ENCODE measurements around the gene KHNYN.

Gene KHNYN

GRCh38 chr14:24426912-24427536 lies 2.7 kb upstream of the KHNYN start:
- no peak for DNase-seq (ENCODE audit: low spot score)

GRCh38 chr14:24427537-24428508 lies 1.9 kb upstream of the KHNYN start:
- no peak for TF ChIP-seq CTCF (IDR thresholded peaks at IDR 0.05)
- H3K4me3 ChIP-seq, result no peak overlapping the region
- H3K27ac ChIP-seq, result no peak overlapping the region
- no peak for DNase-seq (ENCODE audit: low spot score)

More at GRCh38 chr14:24426912-24427536, 2.7 kb upstream of the KHNYN start:
- no peak overlapping the region for H3K27ac ChIP-seq
- H3K4me3 ChIP-seq, result no peak overlapping the region
- TF ChIP-seq CTCF (IDR thresholded peaks at IDR 0.05), result no peak

GRCh38 chr14:24428628-24429394 lies 943 bp upstream of the KHNYN start:
- no peak for TF ChIP-seq CTCF (IDR thresholded peaks at IDR 0.05)
- Histone ChIP-seq H3K4me3 (peak overlapping the region; percentile 89), H3K27ac (peak overlapping the region; percentile 96 to 99)
- DNase-seq (ENCODE audit: low spot score), result no peak

- peak overlapping the region; percentile 96 to 99 for H3K27ac ChIP-seq
- TF ChIP-seq CTCF (IDR thresholded peaks at IDR 0.05), result no peak
- peak overlapping the region; percentile 89 for H3K4me3 ChIP-seq
- DNase-seq (ENCODE audit: low spot score), result peak; percentile 92
Observed at GRCh38 chr14:24430143-24430681, 458 bp downstream of the KHNYN start.

GRCh38 chr14:24430682-24431568 lies 1.2 kb downstream of the KHNYN start:
- TF ChIP-seq CTCF (IDR thresholded peaks at IDR 0.05), result no peak
- Histone ChIP-seq H3K27ac (peak overlapping the region; percentile 96 to 99), H3K4me3 (peak overlapping the region; percentile 89)
- no peak for DNase-seq (ENCODE audit: low spot score)
